Cardiac muscle cell (in vitro differentiated cells and primary cell): Measurements from ENCODE around the gene SLC5A10. TPM values are rescaled to one million over a fixed set of nuclear protein-coding genes. Genes with fewer than 3 reads are reported as not detected.

Experiments used
- DNase-seq, 2 donors: peaks; one replicate each; pipeline versions ENCODE4 v3.0.0 to v3.0.0-alpha.2; 2010 to 2017; ENCODE audit warnings: low read depth in 1 of 2, low spot score in 1 of 2
- H3K27ac ChIP-seq: fragments of 200-600 bp; sonication (generic); 2 replicates; pipeline ENCODE4 v1.5.1; 2016
- H3K27me3 ChIP-seq: fragments of 200-600 bp; sonication (generic); 2 replicates; pipeline ENCODE4 v1.6.0; 2016; ENCODE audit warnings: control low read depth
- H3K36me3 ChIP-seq: fragments of 200-600 bp; sonication (generic); 2 replicates; pipeline ENCODE4 v1.5.1; 2016; ENCODE audit warnings: control low read depth
- H3K4me1 ChIP-seq: fragments of 200-600 bp; sonication (generic); 2 replicates; pipeline ENCODE4 v1.8.1; 2017; ENCODE audit warnings: low read depth, mild to moderate bottlenecking, mixed run types
- H3K4me3 ChIP-seq: fragments of 200-600 bp; sonication (generic); 2 replicates; pipeline ENCODE4 v1.5.1; 2016; ENCODE audit warnings: mild to moderate bottlenecking
- H3K9me3 ChIP-seq: fragments of 200-600 bp; sonication (generic); 2 replicates; pipeline ENCODE4 v1.5.1; 2017; ENCODE audit warnings: low read depth, mild to moderate bottlenecking, control low read depth
- CTCF ChIP-seq: IDR thresholded peaks from 2 replicates; pipeline ENCODE4 v1.5.1; 2012; ENCODE audit warnings: low read depth, mild to moderate bottlenecking, low read length
- polyA plus RNA-seq: library from polyadenylated mRNA; unstranded; fragments of >200 nt; fragmentation: Nextera tagmentation; extraction: Ambion mirVana; gene quantifications from 2 replicates; pipeline ENCODE4 v1.2.1, GENCODE V29; 2016
- total RNA-seq: library from RNA; depleted of rRNA; stranded (reverse); fragments of >200 nt; gene quantifications from 2 replicates; pipeline ENCODE4 v1.2.3, GENCODE V29; 2016

The SLC5A10 gene
- total and polyA plus RNA-seq, 2 experiments from 2014 or later: 0.06 TPM; not detected in 1

GRCh38 chr17:18970582-18971480 lies 18.9 kb downstream of the SLC5A10 start:
- H3K36me3 ChIP-seq: no peaks in the 10 kb centered on the region
- H3K9me3 ChIP-seq: no peaks in the 10 kb centered on the region
- no peaks in the 10 kb centered on the region for H3K27me3 ChIP-seq
- no peak overlapping the region for H3K27ac ChIP-seq
- peaks cover 27% of the 10 kb centered on the region for H3K4me1 ChIP-seq
- no peak overlapping the region for H3K4me3 ChIP-seq
- no peak for DNase-seq
- TF ChIP-seq CTCF: peak; percentile 12

GRCh38 chr17:18971801-18972200 lies 19.8 kb downstream of the SLC5A10 start:
- H3K27ac ChIP-seq: no peak overlapping the region
- H3K4me3 ChIP-seq: no peak overlapping the region
- no peaks in the 10 kb centered on the region for H3K27me3 ChIP-seq
- TF ChIP-seq CTCF: no peak
- H3K36me3 ChIP-seq: no peaks in the 10 kb centered on the region
- DNase-seq: no peak
- H3K9me3 ChIP-seq: no peaks in the 10 kb centered on the region
- H3K4me1 ChIP-seq: peaks cover 26% of the 10 kb centered on the region

- H3K4me1 ChIP-seq: no peaks in the 10 kb centered on the region
- no peaks in the 10 kb centered on the region for H3K27me3 ChIP-seq
- H3K27ac ChIP-seq: no peak overlapping the region
- DNase-seq: no peak
- no peaks in the 10 kb centered on the region for H3K36me3 ChIP-seq
- TF ChIP-seq CTCF: no peak
- H3K4me3 ChIP-seq: no peak overlapping the region
- no peaks in the 10 kb centered on the region for H3K9me3 ChIP-seq
Measured at GRCh38 chr17:18974407-18975149, 22.6 kb downstream of the SLC5A10 start.

GRCh38 chr17:18975597-18975996 lies 23.6 kb downstream of the SLC5A10 start:
- no peak overlapping the region for H3K27ac ChIP-seq
- no peak for TF ChIP-seq CTCF
- no peaks in the 10 kb centered on the region for H3K4me1 ChIP-seq
- no peaks in the 10 kb centered on the region for H3K27me3 ChIP-seq
- H3K4me3 ChIP-seq: no peak overlapping the region
- H3K36me3 ChIP-seq: no peaks in the 10 kb centered on the region
- no peak for DNase-seq
- H3K9me3 ChIP-seq: no peaks in the 10 kb centered on the region

DNA sequence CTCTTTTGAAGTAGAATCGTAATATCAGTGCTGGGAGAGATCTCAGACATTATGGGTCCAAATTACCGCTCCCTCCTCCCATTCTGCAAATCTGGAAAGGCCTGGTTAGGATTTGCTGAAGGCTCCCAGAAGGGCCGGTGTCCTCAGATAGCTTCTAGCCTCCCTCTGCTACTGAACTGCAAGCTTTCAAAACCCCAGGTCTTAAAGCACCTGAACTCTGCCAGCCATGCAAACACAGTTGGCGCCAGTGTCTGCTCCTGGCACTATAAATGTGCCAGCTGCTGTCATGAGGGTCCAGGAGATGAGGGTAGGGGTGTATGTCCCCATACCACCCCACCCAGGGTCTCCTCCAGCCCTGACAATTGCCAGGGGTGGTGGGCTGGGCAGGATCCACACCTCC lies 24.2 kb downstream of the SLC5A10 start:
- Histone ChIP-seq H3K9me3 (no peaks in the 10 kb centered on the region), H3K27me3 (no peaks in the 10 kb centered on the region), H3K36me3 (no peaks in the 10 kb centered on the region), H3K4me3 (no peak overlapping the region), H3K27ac (no peak overlapping the region), H3K4me1 (no peaks in the 10 kb centered on the region)
- TF ChIP-seq CTCF: no peak
- no peak for DNase-seq
